GM19193 (cell line): ENCODE measurements around the gene GNAS.

Source experiments
- POLR2A ChIP-seq: IDR thresholded peaks from 4 replicates; pipeline ENCODE4 v1.6.1; 2011; ENCODE audit not compliant: insufficient read depth, insufficient read length; ENCODE audit errors: extremely low read depth

Gene GNAS

DNA sequence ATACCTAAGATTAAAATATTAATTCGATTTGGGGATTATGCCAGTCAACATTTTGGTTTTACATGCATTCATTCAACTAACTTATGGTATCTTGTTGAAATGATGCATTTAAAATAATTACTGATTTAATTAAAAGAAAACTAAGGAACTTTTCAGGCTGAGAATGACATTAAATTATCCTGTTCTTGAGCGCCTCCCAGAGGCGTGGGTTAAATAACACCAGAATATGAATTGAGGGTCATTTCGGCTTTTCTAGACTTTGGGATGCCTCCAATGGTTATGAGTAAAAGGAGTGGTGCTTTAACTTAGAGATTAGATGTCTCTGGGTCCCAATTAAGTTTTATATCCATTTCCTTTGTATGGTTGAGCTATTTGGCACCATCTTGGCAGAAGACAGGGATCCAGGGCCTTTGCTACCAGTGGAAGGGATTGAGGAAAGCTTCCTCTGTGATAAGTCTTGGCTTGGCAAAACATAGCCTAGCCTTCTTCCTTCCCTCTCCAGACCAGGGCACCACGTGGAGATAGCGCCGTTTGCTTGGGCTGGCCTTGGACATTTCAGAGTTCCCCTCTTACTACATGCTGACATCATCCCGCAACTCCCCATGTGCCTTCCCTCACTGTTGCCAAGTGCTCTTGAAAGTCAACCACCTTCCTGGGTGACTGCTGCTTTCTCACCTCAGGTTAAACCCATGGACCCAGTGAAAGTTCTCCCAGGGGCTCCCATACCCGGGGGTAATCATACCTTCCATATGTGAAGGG is 28.7 kb downstream of the GNAS start:
- no peak for TF ChIP-seq POLR2A

DNA sequence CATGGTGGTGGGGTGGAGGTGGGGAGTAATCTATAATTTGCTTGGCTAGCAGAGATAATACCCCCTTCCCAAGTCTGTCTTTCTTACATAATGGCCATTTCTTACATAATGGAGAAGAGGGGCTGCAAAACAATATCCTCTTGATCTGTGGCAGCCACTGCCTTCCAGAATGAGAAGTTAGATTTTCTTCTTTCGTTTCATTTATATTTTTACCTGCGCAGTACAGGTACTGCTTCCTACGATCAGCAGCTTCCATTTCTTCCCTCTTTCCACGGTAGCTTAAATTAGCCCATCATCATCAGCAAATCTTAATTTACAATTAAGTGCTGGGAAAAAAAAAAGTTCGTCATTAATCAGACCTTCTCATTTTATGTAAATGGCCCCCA is 30.2 kb downstream of the GNAS start:
- TF ChIP-seq POLR2A, result no peak

DNA sequence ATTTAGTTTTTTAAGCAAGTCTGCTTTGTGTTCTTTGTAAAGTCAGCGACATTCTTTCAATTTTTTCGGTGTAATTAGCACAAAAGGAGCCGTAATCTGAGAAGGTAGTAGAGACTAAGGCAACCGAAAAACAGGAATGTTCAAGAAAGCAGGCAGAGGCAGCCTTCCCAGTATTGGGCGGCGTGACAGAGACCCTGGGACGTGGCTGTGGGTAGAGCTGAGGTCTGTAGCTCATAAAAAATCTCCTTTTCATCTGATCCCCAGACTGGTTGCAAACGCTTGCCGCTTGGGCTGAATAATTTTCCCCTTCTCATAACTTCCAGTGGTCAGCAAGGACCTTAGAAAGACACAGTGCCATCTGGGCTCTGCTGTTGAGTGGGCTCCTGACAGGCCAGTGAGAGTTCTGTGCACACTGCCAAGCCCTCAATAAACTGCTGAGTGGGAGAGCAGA is 30.8 kb downstream of the GNAS start:
- TF ChIP-seq POLR2A, result no peak

DNA sequence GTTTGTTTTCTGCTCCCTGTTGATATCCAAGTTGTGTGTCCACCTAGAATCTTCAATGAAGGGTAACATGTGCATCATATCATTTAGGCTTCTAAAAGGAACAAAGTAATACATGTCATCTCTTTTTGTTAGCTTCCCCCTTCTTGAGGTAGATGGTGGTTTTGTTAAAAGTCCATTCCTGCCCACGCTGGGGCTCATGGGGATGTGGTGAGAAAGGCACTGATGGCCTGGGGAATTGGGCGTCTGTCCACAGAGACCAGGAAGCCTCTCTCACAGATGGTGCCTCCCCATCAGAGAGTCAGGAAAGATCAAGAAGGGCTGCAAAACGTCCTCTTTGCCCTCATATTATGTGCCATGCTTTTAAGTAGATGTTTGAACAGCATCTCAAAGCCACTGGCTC is 32.5 kb downstream of the GNAS start:
- TF ChIP-seq POLR2A, result no peak

DNA sequence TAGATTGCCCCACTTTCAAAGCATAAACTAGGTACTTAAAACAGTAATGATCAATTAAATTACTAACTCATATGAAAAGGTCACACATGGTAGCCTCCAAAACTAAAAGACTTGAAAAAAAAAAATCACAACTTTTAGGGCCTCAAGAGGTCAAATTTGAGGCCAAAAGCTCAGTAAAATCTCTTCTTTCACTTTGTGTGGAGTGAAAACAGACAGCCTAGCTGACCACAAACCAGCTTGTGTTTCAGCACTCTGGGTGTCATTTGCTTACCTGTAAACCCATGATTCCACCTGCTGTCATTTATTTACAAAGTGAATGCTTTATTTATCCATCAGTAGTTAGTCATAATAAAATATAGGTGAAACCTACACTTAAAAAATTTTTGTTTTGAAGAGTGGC is 34.0 kb downstream of the GNAS start:
- no peak for TF ChIP-seq POLR2A

DNA sequence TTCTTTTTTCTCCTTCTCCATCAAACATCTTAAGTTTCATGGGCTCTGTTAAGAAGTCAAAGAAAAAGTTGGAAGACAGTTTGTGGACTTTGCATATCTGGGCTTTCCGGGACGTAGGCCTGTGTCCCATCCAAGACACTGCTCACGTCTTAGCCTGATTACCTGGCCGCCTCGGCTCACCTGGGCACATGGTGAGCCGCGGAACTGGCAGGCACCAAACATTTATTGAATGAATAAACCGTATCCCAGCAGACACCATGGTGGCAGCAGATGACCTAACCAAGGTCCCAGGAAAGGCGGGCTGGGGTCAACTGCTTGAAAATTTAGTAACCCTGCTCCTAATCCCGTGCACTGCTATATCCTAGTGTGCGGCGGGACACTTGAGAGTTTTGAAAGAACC is 35.6 kb downstream of the GNAS start:
- TF ChIP-seq POLR2A, result no peak

DNA sequence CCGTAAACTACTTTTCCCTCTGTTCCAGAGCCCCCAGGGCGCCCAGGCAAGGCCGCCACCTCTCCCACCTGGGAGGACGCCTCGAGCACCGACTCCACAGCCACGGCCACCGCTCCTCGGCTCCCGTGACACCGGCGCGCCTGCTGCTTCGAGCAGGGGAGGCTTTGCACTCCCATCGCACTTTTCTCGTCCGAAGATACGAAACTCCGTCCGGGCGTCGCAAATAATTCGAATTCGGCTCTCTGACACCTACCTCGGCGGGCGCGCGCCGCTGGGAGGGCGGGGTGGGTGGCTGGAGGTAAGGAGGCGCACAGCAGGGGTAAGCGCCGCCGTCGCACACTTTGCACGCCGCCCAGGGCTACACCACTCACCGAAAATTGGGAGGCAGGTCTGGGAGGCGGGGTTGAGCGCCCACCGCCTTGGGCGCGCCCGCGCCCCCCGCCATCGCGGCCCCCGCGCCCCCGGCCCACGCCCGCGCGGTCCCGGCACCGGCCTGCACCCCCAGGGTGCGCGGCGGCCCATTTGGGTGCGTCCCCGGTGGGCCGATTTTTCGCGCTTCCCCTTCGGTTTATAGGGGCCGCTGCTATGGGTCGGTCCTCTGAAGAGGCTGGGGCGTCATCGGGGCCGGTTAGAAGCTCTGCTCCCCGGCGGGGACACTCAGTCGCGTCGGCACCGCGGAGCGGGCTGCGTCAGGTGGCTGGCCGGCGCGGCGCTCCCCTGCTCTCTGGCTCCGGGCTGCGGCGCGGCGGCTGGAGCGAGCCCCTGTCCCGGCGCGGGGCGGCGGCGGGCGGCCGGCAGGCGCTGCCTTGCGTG is 36.2 kb downstream of the GNAS start:
- TF ChIP-seq POLR2A, result peak; percentile 99

DNA sequence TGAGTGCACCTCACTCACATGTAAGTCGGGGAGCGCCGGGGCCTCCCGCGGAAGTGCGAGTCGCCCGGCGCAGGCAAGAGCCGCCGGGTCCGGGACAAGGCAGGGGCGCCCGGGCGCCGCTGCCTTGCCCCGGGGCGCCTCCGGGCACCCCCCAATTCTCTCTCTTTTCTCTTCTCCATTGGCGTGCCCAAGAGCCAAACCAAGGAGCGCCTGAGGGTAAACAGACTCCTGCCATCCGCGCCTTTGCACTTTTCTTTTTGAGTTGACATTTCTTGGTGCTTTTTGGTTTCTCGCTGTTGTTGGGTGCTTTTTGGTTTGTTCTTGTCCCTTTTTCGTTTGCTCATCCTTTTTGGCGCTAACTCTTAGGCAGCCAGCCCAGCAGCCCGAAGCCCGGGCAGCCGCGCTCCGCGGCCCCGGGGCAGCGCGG is 36.8 kb downstream of the GNAS start:
- TF ChIP-seq POLR2A, result no peak

DNA sequence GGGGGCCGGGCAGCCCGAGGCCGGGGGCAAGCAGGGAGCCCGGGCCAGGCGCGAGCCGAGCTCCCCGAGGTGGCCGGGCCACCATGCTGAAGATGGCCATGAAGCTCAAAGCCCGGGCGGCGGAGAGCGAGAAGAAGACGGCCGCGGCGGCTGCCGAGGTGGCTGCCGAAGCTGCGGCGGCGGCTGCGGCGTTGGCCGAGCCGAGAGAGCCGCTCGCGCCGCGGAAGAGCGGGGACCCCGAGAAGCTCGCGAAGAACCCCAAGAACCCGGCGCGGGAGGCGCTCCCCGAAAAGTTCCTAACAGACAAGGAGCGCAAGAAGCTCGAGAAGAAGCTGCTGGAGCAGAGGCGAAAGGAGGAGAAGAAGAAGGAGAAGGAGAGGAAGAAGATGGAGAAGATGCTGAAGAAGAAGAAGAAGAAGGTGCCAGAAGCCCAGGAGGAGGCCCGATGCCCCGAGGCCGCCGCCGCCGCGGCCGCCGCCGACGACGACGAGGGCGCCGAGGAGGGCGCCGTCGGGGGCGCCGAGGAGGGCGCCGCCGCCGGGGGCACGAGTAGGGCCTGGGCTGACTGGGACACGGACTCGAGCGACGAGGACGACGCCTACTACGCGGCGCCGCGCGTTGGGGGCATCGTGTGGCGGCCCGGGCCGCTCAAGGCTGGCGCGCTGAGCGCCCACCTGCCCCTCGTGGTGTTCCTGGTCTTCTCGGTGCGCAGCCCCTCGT is 37.4 kb downstream of the GNAS start:
- peak; percentile 44 for TF ChIP-seq POLR2A

DNA sequence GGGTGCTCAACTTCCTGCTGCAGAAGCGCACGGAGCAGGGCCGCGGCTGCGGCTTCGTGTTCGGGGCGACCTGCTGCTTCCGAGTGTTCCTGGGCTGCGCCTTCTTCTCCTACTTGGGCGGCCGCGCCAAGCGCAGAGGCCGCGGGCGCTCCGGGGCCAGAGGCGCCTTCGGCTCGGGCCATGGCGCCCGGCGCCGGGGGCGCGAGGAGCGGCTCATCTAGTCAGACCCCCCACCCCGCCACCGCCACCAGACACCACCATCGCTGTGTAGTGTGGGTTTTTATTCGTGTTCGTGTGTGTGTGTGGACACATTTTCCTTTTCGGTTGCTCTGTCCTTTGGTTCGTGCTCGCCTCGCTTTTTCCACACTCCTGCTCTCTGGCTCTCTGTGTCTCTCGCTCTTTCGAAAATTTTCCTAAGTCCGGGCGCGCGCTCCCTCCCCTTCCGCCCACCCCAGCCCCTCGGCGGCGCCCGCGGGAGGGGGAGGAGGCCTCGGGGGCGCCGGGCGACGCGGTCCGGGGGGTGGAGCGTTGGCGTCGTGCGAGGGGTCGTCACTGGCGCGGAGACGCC is 38.1 kb downstream of the GNAS start:
- peak; percentile 56 for TF ChIP-seq POLR2A

DNA sequence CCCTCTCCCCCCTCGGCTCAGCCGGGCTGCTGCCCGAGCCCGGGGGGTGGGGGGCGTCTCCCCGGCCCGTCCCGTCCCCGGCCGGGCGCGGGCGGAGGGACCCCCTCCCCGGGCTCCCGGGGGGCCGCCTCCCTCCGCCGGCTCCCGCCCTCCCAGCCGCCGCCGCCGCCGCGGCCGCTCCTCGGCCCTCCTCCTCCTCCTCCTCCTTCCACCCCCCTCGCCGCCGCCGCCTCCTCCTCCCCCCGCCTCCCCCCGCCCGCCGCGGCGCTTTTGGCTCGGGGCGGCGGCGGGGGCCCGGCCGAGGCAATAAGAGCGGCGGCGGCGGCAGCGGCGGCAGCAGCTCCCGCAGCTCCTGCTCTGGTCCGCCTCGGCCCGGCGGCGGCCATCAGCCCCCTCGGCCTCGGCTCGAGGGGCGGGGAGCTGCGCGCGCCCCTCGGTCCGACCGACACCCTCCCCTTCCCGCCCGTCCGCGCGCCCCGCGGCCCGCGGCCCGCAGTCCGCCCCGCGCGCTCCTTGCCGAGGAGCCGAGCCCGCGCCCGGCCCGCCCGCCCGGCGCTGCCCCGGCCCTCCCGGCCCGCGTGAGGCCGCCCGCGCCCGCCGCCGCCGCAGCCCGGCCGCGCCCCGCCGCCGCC is 38.7 kb downstream of the GNAS start:
- TF ChIP-seq POLR2A, result peak; percentile 87

DNA sequence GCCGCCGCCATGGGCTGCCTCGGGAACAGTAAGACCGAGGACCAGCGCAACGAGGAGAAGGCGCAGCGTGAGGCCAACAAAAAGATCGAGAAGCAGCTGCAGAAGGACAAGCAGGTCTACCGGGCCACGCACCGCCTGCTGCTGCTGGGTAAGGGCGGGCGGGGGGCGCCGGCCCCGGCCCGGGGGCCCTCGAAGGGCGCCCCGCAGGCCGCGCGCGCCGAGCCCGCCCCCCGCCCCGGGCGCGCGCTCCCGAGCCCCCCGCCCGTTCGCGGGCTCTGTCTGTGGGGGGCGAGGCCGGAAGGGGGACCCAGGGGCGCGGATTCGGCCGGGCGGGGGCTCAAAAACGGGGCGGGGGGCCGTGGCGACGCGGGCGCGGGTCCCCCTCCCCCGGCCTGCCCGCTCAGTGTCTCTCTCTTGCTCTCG is 39.2 kb downstream of the GNAS start:
- TF ChIP-seq POLR2A, result no peak

DNA sequence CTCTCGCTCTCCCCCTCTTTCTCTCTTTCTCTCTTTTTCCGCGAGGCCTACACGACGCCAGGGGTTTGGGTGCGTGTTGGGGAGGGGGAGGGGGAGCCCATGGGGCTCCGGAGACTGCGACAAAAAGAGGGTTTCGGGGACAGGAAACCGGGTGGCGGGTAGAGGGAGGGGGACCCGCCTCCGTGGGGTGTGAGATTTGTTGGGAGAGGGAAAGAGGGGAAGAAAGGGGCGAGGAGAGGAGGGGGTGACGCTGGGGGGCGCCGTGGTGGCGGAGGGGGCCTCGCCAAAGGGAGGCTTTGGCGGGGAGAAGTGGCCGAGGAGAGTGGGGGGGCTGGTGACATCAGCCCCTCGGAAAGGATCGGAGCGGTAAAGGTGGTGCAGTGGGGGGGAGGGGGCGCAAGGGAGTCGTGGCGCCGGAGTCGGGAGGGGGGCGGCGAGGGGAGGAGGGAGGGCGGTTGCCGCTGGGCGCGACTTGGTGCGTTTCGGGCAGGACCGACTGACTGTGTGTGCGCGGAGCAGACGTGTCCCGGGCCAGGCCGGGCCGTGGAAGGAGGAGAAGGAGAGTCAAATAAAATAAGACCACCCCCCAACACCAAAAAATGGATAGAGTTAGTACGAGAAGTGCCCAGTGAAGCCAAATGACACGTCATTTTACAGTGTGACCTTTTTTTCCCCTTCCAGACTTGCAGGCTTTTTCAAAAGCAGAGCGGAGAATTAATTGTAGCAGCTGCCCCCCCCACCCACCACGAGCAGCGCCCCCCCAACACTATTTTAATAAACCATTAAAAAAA is 39.8 kb downstream of the GNAS start:
- peak; percentile 42 for TF ChIP-seq POLR2A

DNA sequence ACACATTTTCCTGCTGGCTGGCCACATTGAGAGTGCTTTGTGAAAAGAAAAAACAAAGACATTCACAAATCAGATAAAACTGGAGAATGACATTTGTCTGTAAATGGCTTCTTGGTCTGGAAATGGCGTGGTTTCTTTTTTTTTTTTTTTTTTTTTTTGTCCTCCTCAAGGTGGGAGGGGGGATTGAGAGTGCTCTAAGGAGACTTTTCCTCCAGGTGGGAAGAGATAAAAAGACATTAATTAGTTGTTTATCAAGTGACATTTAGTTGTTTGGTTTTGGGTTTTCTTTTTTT is 40.4 kb downstream of the GNAS start:
- no peak for TF ChIP-seq POLR2A

DNA sequence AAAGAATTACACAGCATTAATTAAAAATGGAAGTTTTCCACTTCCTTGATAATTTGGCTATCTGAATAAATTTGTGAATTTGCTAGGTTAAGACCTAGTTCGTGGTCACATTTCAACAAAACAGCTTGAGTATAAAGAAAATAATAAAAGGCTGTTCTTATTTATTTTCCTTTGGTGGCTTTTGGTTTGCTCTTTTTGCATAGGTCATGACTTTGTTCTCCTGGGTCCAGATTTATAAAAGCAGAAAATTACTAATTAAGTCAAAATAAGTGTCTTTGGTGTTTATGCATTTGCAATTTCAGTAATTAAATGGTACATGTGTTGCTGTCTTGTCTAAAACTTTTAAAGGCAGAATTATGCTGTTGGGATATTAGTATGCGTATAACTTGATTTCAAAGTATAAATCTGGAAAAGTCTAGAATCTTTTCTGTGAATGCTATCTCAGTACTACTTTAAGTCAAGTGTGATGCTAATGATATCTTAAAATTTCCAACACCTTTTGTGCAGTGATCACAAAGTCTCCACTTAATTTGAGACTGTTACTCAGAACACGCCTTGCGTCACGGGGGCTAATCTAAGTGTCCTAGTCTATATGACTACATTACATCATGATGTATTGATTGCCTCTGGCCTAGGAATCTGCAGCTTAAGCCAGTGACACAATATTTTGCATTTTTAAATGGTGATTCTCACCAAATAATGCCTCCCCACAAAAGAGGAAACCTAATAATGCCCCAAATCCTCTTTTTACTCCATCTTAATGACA is 41.0 kb downstream of the GNAS start:
- TF ChIP-seq POLR2A, result no peak
